ENCODE results near the gene BCLAF1.
A peak's percentile ranks its signal among the peaks of the same experiment; 100 is the strongest.
"Not testable (repeated sequence)": the region's sequence is repeated elsewhere in the genome, so short reads cannot be mapped to it uniquely, and the experiment has no call there.

BCLAF1 gene

DNA sequence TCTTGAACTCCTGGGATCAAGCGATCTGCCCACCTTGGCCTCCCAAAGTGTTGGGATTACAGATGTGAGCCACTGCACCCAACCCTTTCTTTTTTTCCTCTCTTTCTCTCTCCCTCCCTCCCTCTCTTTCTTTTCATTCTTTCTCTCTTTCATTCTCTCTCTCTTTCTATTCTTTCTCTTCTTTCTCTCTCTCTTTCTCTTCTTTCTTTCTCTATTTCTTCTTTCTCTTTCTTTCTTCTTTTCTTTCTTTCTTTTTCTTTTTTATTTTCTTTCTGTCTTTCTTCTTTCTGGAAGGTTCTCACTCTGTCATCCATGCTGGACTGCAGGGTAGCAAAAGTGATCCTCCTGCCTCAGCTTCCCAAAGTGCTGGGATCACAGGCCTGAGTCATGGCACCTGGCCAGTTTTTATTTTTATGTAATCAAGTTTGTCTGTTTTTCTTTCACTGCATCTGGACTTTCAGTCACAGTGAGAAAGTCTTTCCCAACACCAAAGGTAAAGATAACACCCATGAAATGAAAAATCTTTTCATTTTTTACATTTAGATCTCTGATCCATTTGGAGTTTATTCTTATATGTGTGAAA, 20.2 kb upstream of the BCLAF1 start:
- DNase-seq (ENCODE audit: low spot score) = no peak

DNA sequence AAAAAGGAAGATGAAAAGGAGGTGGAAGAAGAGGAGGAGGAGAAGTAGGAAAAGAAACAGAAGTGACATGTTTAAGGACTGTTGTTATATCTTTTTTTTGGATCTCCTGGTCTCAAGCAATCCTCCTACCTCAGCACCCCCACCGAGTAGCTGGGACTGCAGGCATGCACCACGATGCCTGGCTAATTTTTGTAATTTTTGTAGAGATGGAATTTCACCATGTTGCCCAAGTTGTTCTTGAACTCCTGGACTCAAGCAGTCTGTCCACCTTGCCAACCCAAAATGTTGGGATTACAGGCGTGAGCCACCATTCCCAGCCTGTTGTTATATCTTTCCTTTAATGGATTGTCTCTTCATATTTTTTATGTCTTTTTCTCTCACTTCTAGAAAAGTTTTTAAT, 19.5 kb upstream of the BCLAF1 start:
- no peak for DNase-seq (ENCODE audit: low spot score)

DNA sequence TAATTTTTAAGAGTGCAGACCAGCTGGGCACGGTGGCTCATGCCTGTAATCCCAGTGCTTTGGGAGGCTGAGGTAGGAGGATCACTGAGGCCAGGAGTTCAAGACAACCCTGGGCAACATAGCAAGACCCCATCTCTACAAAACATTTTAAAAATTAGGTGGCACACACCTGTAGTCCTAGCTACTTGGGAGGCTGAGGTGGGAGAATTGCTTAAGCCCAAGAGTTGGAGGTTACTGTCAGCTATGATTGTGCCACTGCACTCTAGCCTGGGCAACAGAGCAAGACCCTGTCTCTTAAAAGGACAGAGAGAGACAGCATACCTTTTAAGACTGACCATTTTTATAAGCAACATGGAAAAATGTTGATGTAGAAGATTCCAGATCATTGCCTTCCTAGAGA, 18.8 kb upstream of the BCLAF1 start:
- not testable (repeated sequence) for DNase-seq (ENCODE audit: low spot score)

DNA sequence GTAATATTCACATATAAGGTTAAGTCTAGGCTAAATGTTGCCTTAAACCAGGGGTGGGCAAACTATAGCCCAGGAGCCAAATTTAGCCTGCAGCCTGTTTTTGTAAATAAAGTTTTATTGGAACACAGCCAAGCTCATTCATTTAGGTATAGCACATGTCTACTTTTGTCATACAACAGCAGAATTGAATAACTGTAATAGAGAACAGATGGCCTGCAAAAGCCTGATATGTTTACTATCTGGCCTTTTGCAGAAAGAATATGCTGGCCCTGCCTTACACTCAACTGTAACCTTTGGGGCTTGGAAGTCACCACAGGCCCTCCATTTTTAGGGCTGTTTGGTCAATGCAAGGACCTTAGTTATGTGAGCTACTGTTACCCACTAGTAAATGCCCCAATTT, 17.7 kb upstream of the BCLAF1 start:
- DNase-seq (ENCODE audit: low spot score) = no peak

DNA sequence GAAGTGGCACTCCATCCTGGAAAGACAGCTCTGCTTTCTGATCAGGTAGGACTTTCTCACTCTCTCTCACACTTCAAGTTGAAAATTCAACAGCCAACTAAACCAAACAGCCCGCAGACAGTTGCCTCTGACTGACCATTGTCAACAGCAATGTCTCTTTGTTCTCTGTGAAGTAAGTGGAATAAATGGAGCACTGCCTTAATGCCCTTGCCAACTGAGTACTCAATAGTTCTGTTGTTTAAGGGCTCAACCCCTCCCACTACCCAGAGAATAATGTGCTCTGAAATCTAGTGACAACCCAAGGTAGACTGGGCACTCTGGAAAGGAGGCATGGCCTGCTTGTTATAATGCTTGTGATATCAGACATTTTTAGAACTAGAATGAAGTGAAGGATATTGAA, 16.8 kb upstream of the BCLAF1 start:
- DNase-seq (ENCODE audit: low spot score) = no peak

DNA sequence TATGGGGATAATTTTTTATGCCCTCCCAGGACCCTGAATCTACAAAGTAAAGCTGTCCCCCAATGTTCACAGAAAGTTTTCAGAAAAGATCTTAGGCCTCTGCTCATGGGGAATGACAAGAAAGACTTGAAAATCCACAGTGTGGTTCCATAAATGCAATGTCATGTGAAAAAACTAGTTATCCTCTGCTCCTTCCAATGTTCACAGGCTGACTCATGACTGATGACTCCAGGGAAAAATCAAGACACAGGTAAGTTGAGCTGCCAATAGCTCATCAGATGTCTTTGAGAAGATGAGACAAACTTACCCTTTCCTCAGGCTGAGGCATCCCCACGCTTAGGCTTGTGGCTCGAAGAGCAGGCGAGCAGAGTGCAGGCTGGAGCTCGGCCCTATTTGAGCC, 14.8 kb upstream of the BCLAF1 start:
- DNase-seq (ENCODE audit: low spot score) = no peak

DNA sequence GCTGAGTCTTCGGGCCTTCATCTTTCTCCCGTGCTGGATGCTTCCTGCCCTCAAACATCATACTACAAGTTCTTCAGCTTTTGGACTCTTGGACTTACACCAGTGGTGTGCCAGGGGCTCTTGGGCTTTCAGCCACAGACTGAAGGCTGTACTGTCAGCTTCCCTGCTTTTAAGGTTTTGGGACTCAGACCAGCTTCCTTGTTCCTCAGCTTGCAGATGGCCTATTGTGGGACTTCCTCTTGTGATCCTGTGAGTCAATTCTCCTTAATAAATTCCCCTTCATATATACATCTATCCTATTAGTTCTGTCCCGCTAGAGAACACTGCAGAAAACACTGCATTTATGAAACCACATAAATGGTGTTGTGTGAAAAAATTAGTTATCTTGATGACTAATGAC, 13.9 kb upstream of the BCLAF1 start:
- no peak for DNase-seq (ENCODE audit: low spot score)

DNA sequence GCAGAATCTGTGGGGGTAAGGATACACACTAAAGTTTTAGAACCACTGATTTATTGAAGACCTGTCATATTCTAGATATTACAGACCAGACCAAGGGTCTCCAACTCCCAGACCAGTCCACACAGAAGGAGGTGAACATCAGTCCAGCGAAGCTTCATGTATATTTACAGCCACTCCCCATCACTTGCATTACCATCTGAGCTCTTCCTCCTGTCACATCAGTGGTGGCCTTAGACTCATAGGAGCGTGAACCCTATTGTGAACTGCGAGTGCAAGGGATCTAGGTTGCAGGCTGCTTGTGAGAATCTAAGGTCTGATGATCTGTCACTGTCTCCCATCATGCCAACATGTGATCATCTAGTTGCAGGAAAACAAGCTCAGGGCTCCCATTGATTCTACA, 5.0 kb upstream of the BCLAF1 start:
- no peak for DNase-seq (ENCODE audit: low spot score)

DNA sequence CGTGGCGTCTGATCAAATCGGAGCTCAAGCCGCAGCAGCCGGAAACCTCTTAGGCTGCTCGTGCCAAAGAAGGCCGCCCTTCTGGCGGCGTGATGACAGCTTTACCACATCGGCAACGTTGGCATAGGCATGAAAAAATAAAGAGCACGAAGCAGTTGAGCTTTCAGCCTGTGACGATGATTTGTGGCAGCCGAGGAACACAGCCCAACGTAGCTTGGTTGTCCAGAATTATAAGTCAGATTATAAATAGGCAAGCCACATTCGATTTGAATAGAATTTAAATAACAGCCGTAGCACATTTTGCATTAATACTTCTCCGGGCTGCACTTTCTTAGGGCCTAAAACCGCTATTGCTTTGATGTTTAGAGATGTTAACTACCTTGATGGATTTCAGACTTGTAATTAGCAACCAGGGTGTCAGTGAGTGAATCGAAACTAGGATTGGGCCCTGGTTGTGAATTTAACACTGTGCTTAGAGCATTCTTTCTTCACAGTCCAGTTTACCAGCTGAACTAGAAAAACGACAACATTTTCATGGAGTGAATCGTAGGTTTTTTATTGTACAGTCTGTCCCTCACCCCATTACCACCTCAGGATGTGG, 864 bp upstream of the BCLAF1 start:
- peak; percentile 90 for DNase-seq (ENCODE audit: low spot score)

DNA sequence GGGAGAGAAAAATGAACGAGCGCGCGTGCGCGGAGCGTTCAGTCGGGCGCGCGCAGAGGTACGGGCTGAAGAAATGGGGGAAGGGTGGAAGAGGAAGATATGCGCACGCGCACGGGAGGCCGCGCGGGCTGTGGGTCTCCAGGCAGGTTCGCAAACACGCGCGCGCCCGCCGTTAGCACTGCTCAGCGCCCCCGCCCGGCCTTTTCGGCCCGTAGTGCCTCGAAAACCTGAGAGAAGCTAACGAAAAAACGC, 393 bp downstream of the BCLAF1 start:
- peak; percentile 93 for DNase-seq (ENCODE audit: low spot score)

DNA sequence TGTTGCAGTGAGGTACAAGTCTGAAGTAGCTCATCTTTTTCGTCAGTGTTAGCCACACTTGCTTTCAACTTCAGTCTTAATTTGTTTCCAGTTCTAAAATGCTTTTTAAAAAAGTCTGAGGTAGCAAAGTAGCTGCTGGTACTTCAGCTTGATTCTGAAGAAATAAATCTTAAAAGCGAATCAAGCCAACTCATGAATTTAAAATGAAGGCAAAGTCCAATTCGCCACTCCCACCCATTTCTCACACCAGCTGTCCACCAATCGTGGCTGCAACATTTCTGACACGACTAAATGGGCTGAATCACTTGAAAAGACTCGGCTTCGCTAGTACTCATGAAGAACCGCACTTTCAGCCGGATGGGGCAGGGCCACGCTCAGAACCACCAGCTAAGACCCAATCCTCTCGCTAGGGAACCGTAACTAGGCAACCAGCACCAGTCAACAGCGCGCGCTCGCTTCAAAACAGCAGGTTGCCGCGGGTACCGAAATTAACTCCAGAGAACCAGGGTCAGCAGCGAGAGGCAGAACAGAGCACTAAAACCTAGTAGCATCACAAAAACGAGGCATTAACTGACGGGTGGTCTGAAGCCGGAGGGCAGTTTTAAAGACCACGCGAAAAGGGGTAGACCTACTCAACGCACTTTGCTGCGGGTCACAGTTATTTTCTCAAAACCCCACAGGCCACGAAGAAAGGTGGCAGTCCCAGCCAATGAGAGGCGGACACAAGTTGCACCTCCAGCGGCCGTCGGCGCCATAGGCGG, 900 bp downstream of the BCLAF1 start:
- peak; percentile 97 for DNase-seq (ENCODE audit: low spot score)

DNA sequence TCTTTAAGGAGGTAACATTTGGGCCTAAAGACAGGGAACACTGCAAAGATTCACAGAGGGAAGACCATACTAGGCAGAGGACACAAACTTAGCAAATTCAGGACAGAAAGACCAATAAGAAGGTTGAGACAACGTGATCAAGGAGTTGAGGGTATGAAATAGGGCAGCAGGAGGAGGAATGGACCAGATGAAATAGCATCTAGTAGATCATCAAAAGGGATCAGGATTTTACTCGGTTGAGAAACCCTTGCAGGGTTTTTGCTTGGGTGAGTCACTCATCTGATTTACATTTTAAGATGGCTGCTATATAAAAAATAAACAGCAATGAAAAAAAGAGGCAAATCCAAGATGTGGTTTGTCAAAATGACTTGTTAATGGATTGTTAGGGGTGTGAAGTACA, 4.7 kb downstream of the BCLAF1 start:
- peak; percentile 29 for DNase-seq (ENCODE audit: low spot score)

DNA sequence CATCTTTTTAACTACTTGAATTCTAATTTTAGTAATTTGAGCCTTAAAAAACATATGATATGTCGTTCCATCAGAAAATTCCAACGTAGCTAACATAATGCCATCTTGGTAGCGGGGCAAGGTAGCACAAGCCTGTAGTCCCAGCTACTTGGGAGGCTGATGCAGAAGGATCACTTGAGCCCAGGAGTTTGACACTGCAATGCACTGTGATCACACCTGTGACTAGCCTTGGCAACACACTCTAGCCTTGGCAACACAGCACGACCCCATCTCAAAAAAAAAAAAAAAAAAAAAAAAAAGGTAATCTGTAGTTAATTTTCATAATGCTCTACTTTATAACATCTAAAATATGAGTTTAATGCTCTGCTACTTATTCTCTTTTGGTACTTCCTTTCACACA, 6.7 kb downstream of the BCLAF1 start:
- no peak for DNase-seq (ENCODE audit: low spot score)

DNA sequence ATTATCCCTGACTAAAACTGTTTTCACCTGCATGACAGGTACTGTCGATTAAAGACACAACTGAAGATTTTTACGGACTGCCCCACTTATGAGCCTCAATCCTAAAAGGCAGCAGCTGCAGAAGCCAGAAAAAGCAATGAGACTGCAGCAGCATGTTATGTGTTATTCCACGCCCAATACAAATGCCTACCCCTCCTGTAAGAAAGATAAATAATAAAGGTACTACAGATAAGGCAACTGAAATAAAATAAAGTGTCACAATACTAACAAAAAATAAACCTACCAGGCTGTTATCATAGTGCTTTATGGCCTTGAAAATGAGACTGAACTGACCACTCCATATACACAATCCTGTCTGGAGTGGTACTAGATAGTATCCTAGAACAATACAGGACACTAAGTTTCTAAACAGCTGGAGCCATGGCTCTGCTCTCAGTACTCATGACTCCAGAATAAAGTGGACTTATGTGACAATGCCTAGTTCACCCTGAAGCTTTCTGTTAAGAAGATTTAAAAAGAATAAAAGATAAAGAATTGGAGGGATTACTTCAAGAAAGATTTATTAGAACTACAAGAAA, 9.5 kb downstream of the BCLAF1 start:
- no peak for DNase-seq (ENCODE audit: low spot score)

DNA sequence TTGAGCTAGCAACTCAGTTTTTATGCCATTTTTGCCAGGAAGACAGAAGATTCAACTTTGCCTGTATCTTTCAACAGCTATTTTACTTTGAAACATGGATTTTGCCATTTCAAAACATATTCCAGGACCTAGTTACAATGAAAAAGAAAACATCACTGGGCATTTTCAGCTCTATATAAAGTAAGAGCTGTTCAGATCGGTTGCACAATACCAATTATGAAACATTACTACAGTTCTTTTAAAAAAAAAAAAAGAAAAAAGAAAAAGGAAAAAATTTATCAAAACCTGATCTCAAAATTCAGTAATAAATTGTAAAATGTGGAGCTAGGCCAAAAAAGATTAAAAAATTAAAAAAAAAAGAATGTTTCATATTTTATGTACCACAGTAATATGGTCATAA, 15.6 kb downstream of the BCLAF1 start:
- DNase-seq (ENCODE audit: low spot score) = no peak

DNA sequence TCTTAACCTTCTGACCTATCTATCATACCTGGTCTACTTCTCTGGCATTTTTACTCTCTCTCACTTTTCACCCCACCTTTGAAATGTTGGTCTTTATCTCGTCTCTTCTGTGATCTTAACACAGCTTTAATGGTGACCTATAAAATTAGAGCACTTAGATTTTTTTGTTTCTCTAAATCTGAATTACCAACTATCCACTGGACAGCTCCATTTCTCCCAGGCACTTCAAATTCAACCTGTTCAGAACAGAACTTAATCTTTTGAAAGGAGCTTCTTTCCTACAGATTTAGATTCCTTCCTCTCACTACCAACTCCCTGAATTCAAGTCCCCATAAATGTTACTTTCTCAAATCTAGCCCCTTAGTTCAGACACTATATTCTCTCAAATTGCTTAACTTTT, 24.5 kb downstream of the BCLAF1 start:
- DNase-seq (ENCODE audit: low spot score) = no peak

DNA sequence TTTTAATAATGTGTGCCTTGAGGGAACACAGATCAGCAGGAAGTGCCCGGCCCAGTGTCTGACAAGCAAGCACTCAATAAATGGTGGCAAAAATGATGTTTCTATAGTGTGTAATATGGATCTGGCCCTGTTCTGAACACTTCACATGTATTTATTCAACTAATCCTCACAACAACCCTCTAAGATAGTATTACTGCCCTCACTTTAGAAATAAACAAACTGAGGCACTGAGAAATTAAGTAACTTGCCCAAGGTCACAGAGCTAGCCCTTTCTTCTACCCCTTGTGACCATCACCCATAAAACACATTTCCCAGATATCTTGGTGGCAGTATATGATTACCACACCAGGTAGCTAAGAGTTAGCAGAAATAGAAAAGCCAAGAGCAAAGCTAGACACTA, 26.7 kb downstream of the BCLAF1 start:
- no peak for DNase-seq (ENCODE audit: low spot score)

DNA sequence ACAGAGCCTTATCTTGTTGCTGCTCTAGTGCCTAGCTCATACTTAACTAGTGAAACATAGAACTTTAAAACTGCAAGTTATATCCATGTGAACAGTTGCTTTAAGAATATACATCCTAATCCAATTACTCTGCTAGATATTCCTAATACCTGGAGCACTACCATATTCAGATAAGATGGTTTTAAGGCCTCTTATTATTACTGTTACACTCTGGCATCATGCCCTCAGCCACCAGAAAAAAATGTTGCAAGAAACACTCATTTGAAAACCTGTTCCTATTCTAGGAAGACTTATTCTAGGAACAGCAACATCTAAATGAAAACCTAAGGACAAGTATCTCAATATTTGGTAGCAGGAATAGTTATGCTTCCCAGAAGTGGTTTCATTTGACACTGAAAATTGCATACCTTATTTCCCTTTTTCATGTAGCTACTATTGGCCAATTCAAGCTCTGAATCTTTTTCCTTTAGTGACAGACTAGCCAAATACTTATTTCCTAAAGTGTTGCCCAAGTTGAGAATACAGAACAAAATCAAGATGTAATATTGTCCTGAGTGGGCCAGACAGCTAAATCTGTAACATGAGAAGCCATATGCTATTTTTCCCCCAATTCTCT, 34.7 kb downstream of the BCLAF1 start:
- DNase-seq (ENCODE audit: low spot score) = no peak

DNA sequence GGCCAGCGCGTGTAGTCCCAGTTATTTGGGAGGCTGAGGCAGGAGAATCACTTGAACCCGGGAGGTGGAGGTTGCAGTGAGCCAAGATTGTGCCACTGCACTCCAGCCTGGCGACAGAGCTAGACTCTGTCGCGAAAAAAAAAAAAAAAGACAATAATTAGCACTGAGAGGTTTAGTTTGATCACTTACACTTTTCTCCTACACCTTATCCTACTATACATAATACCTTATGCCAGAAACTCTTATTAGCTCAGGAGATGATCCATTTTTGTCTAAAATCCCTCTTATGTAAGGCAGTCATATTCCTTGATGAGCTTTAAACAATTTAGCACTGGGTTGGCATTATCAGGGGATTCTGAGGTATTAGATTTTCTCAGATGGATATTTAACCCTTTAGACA, 35.9 kb downstream of the BCLAF1 start:
- no peak for DNase-seq (ENCODE audit: low spot score)

DNA sequence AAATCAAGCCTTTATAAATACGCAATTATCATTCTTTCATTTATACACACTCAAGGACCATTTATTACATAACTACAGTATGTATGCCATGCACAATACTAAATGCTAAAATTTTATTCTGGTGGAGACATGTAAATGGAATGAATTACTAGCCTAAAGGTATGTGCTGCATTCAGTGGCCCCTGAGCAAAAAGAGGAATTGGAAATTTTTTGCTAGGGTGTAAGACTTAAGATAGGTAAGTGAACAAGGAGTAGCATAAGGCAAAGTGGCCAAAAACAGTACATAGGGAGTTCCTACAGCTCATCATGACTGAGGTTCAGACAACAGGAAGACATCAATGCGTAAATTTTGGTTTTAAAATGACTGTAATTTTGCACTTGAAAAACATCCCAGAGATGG, 37.2 kb downstream of the BCLAF1 start:
- DNase-seq (ENCODE audit: low spot score) = no peak

DNA sequence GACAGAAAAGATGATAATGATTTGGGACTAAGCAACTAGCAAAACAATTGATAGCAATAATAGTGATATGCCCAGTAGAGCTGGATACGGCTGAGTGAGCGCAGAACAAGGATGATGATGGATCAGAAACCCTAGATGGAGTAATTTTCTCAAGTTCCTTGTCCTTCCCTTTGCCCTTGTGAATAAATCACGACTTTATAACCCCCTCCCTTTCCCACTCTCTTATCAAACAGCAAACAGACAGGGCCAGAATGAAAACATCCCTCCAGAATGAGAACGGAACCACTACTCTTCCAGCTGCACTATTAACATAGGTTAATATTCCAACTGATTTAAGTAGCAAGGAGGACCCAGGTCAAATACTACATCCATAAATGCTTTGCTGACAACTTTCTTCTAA, 38.3 kb downstream of the BCLAF1 start:
- no peak for DNase-seq (ENCODE audit: low spot score)

DNA sequence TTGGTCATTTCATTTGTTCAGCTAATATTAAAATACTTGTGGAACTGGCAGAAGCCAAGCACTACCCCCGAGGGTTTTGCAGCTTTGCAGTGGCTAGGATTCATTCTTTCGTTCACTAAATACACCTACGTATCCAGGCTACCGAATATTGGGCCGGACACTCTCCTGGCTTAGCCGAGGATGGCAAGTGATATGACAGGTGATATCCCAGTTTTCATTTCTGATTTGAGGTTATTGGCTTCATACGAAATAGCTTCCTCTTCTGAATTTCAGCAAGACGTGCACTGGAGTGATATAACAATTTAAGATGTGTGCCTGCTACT, 39.0 kb downstream of the BCLAF1 start:
- DNase-seq (ENCODE audit: low spot score) = no peak
